ENCODE data around the gene SLC35C1.

- TF ChIP-seq SUZ12 (IDR thresholded peaks at IDR 0.05; ENCODE audit: extremely low read depth, insufficient read depth, insufficient read length) (no peak), ZNF274 (IDR thresholded peaks at IDR 0.05; ENCODE audit: low read depth, low read length) (no peak), YY1 (IDR thresholded peaks at IDR 0.05; ENCODE audit: insufficient read depth, insufficient read length) (no peak)
Measured at GRCh38 chr11:45850446-45850845, 45.5 kb downstream of the SLC35C1 start.

All from NT2/D1 (cell line).